SHP77 treated with DMSO at 0.1 percent for 48 hours (cell line): ENCODE results near the gene TGFB2.

ENCODE experiments used
- DNase-seq: peaks from one replicate; lab custom pipeline; 2025; lab: John Stamatoyannopoulos, UW

TGFB2 gene

DNA sequence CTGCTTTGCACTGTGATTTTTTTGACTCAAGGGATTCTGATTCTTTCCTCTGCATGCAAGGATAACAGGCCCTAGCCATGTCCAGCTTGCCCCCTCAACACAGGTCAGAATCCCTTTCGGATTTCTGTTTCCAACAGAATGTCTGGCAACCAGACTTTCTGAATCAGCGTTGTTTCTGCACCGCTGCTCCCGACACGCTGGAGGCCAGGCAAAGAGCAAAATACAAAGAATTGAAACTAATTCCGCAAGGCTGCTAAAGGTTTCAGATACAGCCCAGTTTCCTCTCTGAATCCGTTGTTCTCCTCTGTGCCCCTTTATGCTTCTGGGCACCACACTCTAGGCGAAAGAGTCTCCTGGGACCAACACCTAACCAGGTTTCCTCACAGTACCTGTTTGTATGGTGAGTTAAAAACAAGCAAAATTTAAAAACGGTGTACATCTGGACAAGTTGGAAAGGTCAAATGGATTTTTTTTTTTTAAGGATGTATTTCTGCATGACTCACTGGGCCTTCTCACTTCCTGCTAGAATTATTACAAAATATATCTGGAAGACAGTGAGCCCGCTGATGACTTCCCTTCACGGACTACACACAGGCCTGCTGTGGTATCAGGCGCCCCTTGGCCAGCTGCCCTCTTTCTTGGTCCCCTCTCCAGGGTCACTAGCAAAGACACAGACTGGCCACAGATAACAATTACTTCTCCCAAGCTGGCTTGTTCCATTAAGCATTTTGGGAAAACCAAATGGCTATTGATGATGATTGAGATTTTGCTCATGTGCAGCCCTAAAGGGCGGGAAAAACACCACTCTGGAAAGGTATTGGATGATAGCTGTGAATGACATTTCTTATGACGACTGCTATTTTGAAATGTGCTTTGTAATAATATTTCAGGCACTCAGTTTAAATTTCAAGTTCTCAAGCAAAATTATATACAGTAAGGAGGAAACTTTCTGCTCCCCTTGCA, 118.3 kb downstream of the TGFB2 start:
- DNase-seq, result no peak

DNA sequence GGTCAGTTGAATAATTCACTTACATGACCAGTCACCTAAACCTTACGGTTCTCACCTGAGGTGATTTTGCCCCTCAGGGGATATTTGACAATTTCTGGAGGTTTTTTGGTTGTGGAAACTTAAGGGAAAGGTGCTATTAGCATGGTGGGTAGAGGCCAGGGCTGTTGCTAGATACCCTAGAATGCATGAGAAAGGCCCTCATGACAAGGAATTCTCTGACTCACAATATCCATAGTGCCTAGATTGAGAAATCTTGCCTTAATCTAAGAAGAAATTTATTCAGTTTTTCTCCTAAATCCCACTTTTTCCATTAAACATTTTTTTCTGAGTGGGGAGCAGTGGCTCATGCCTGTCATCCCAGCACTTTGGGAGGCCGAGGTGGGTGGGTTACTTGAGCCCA, 119.7 kb downstream of the TGFB2 start:
- DNase-seq, result no peak

DNA sequence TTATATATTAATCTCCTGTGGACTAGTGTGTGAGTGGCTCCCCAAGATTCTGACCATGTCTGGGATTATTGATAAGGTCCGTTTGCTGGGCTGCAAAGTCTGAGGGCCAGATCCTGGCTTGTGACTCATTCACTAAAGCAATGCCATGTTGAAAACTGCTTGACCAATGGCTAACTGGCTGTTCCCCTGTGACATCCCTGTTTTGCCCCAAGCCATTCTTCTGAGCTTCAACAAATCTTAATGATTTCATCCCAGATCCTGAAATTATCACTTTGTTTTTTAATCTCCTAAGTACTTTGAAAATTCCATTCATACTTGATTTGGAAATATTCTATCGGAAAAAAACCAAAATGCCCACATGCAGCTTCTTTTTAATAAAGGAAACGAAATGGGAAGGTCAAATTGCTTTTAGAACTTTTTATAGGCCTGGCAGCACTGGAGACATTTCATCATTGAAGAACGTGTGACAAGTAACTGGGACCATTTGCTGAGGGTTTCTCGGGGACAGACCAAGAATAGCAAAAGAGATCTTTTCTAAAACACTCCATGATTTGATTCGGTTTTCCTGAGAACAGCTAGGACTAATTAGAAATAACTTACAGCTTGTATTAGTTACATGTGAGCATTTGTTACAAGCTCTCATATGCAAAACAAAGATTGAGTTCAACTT, 121.3 kb downstream of the TGFB2 start:
- no peak for DNase-seq

DNA sequence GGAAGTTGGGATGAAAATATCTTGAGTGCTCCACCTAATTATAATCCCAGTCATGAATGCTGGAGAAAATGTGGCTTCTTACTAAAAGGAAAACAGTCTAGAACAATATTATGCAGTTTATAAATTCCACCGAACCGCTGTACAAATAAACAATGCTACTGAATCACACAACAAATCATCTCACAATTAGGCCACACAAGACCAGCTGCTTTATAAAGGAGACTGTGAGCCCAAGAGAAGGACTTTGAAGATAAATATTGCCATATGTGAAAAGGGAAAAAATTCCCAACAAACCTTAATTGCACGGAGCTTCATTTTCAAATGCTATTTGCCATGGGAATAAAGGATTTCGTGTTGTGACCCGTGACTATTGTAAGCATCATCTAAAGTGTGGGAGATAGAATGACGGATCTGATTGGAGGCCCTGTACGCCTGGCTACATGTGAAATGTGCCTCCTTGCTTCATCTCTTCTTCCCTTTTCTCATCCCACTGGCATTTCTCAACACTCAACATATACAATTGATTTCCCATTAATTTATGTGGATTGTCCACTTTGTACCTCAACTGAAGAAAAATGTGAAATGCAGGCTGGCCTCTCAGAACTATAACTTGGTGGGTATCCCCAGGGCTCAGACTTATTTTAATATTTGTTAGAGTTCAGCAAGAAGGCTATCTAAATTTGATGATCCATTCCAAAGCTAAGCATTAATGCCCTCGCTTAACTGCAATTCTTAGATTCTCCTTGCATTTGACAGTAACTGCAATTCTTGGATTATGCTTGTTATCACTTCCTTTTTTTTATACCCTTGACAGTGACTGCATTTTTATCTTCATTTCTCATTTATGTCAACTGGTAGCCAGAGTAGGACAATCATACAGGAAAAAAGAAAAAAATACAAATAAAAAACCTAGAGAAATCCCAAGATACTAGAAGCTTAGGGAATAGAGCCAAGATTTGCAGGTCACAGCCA, 122.3 kb downstream of the TGFB2 start:
- DNase-seq, result no peak

DNA sequence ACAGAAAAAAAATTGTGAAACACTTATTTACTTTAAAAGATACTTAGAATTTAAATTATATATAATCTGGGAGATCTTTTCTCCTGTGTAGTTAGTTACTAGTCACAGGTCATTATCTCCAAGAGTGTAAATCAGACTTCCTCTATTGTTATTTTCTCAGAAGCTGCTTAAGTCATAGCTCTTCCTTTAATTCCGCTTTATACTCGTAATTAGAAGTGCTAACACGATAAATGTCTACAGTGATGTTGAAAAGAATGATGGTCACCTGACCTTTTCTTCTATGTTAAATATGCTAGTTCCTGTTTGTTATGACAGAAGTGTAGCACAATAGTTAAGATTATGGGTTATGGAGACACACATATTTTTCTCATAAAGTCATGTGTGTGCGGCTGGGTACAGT, 123.6 kb downstream of the TGFB2 start:
- DNase-seq, result no peak

DNA sequence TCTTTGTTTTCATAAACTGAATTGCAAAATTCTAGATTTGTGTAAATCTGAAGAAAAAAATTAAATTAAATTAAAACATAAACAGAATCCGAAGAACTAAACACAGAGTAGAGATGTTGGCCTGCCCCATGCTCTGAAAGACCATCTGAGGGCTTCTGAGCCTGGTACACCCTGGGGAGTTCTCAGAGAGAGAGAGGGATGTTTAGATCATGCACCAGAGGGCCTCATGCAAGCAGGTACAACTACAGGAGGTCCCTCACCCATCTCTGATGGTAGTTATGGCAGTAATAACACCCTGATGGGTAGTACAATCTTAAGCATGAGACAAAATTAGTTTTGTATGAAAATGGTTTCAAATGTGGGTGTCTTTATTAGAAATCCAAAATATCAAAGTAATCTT, 127.7 kb downstream of the TGFB2 start:
- no peak for DNase-seq

DNA sequence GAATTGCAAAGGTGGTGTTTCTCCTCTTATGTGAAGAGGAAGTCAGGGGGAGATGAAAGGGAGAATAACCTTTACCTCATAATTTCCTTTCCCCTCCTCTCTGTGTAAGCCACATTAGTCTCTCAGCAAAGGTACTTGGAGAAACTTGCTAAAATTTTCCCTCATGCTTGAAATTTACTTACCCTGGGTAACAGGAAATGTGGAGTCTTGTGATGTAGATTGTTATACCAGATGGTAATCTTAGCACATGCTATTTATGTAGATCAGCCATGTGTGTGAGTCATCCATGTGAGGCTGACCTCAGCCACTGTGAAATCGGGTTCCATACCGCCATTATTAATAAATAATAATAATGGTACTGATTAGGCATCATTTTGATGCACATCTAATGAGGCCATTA, 128.4 kb downstream of the TGFB2 start:
- DNase-seq, result no peak

DNA sequence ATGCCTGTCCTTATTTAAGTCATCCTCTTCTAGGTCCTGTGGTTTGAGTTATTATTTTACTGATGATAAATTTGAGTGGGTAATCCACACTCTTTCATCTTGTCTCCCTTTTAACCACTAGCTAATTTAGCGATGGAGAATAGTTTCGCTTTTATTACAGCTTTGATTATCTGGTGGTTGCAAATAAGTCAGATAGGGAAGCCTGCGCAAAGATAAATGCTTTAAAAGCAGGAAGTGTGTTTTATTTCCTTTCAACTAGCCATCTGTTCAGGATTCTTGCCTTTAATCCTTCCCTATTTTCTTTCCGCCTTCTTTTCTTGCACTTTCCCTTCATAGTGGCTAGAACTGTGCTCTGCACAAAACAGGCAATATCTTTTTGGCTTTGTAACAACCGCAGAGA, 129.0 kb downstream of the TGFB2 start:
- DNase-seq, result no peak

DNA sequence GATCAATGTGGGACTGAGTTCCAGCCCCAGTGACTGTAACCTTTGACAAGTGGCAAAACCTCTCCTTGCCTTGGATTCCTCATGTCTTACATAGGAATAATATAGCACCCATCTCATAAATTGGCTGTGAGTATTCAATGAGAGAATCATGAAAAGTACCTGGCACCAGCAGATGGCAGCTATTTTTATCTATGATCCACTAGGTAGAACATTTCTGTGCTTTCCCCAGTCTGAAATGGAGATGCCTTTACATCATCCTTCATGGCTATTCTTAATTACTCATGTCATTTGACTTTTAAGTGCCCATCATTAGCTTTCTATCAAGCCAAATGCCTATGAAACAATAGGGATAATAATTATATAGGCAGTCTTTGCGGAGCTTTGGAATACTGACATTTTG, 130.1 kb downstream of the TGFB2 start:
- DNase-seq, result no peak

DNA sequence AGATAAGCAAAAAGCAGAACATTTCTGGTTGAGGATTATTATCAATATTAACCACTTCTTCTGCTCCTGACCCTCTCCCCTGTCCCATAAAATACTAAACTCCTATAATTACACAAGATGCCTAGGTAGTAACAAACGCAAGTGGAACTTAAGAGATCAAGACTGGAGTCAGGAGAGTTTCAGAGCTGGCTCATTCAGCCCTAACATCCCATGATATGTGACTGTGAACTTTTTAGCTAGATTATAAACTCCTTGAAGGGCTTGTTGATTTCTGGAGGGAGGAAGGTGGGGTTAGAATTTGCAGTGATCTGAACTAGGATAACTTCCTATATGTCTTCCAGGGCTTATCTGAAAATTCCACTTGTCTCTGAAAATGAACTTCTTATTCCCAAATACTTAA, 130.6 kb downstream of the TGFB2 start:
- no peak for DNase-seq

DNA sequence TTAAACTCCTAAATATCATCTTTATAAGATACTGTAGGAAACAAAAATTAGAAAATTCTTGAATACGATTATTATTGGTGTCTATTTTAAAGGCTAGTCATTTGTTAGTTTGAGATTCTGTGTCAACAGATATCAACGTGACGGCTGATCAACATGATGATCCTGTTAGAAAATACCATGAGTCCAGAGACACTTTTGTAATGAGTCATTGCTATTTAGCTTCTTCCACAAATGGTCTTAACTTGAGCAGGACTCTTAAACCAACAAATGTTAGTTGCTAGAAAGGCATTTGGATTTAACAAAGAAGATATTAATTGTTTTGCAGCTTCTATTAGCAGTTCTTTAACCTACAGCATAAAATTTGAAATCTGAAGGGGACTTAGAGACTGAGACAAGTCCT, 131.2 kb downstream of the TGFB2 start:
- DNase-seq, result no peak

DNA sequence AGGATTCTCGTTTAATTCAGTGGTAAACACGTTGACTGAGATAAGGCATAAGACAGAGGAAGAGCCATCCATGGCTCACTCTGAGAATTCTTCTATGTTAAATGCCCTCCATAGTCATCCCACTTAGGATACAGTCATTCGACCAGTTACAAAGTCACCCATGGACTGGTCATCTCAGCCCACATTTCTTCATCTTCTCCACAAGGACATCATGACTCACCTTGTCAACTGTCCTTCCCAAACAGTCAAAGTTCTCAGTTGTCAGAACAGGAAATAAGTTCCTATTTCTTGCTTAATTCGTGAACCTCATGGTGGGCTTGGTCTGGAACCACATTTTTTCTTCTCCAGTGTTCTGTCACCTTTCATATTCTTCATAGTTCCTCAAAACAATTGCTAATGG, 133.2 kb downstream of the TGFB2 start:
- DNase-seq, result no peak

DNA sequence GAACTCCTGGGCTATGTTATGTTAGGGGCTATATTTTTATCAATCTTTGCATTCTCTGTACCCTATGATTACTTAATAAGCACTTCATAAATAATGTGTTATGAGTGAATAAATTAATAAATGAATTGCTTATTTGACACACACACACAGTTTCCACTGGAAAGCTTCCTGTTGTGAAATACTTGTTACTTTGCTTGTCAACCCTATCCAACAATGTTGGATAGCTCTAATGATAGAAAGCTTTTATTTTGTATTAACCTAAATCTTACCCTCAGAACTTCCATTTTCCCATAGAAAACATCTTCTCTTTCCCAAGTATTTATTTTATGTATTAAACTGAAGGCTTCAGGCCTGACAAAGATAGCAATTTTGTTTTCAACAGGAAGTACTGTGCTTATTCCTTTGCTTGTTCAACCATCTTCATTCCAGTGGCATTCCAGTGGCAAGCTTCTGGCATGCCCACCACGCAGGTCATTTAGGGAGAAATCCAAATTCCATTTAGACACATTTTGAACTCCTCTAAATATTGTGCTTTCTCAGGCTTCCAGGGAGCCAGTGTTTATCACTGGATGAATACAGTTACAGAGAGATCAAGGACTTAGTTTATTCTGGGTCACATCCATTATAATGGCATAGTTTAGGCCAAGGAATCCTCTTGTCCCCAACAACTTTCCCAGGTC, 134.4 kb downstream of the TGFB2 start:
- no peak for DNase-seq

DNA sequence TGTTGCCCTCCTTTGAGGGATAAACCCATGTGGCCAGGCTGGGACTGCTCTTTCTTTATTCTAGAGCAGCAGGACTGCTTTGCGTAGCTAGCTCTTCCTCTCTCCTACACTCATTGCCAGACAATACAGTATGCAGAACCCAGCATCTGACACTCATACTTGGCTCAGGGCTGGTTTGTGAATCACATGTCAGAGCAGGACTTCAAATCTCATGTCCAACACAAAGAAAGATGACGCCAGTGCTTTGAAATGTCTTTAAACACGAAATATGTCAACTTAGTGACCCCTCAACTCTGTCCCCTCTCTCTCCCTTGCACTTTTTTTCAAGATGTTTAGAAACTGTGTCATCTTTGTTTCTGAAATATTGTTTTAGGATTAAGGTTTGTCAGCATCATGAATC, 135.0 kb downstream of the TGFB2 start:
- DNase-seq, result no peak

DNA sequence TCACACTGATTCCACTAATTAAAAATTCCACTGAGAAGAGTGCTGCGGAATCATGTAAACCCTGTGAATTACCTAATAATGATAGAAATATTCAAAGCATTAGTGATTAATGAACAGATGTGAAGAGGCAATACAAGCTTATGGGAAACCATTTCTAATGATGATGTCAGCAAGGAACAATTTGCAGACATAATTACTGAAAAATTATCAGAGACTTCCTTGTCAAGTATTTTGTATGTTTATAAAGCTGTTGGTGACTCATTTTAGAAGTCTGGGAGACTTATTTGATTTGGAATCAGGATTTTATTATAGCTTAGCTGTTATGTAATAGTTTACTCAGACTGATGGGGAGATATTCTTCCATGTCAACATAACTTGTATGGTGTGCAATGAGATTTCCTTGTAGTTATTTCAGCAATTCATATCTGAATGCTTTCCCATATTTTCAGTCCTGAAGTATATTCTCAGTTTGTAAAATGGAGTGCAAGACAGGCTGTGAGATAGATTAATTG, 135.5 kb downstream of the TGFB2 start:
- no peak for DNase-seq

DNA sequence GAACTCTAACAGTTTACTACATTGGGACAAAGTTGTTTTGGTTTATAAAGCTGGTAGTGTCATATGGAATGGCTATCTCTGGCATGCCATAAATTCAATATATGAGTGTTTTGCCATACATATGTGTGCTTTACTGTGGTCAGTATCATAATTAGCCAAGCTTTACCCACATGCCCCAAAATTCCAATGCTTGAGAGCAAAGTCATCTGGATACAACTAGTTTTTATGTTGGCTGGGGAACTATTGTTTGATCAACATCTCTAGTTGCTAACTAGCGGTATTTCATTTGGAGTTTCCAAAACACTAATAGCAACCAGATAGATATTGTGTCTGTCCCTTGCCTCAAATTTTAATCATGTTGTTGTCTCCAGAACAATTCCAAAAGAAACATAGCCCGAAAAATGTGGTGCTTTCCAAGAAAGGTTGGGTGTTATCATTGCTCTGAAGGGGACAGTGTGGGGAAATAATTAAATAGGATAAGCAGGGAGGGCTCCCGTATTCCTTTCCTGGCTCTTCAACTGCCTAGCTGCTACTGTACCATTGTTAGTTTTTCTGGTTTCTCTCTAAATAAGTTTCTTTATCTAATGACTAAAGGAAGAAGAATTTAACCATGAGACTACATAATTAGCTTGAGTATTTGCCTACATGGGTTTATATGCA, 136.1 kb downstream of the TGFB2 start:
- DNase-seq, result no peak

DNA sequence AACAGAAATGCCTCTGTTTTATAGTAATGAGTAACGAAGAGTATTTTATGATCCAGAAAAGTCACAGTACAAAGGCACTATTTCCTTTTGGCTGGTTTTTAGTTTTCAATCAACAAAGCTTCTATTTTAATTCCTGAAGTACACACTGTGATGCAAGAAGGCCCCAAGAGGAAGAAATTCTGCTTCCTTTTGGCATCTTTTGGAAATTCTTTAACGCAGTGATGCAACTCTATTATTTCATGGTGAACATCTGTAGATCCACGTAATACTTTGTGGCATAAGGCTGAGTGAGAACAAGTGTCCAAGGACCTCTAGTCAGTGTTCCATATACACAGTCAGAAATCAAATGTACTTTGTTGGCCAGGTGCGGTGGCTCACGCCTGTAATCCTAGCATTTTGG, 137.5 kb downstream of the TGFB2 start:
- DNase-seq, result no peak

DNA sequence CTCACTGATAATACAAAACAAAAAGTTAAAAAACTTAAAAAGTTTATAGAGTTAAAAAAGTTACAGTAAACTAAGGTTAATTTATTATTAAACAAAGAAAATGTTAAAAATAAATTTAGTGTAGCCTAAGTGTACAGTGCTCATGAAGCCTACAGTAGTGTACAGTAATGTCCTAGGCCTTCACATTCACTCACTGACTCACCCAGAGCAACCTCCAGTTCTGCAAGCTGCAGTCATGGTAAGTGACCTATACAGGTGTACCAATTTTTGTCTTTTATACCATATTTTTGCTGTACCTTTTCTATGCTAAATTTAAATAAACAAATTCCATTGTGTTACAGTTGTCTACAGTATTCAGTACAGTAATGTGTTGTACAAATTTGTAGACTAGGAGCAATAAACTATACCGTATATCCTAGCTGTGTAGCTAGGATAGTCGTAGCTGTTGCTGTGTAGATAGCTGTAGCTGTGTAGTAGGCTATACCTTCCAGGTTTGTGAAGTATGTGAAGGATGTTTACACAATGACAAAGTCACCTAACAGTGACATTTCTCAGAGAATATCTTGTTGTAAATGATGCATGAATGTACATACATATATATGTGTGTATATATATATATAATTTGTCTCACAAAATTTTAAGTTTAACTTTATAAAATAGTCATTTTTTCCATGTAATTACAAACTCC, 140.2 kb downstream of the TGFB2 start:
- no peak for DNase-seq

DNA sequence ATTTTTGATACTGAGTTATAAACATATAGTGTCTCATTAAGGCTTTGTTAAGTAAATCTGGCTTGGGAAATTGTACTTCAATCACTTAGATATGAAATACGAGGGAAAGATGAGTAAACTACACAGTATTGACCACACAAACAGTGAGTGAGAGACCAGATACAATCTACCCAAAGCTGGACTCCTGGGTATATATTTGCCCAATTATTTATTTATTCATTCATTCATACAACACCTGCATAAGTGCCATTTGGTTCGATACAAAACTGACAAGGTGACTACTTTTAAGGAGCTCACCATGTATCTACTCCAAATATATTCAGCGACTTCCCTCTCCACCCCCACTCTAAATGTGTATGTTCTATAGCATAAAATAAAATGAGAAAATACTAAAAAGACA, 143.4 kb downstream of the TGFB2 start:
- DNase-seq, result no peak

DNA sequence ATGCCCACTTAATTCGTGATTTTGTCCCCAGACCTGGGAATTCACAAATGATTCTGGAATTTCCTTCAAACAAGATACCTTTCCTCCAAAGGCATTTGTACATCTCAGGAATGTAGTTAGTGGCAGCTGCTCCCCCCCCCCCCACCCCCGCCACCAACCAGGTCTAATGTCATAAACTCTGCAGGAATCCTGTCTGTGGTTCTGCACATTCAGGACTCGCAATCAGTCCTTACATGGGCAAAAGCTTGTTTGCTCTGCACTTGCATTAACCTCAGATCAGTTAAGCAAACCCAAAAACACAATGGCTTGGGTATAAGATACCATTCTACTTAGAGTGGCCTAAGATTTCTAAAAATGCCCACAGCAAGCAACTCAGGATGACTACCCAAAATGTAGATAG, 143.8 kb downstream of the TGFB2 start:
- DNase-seq, result no peak
